K562 (cell line): ENCODE results near the gene ABHD3. TPM values are rescaled to one million over a fixed set of nuclear protein-coding genes. Genes with fewer than 3 reads are reported as not detected.

ENCODE experiments used
- CGGBP1 ChIP-seq: fragments of 250-450 bp; sonication (Bioruptor Pico); IDR thresholded peaks from 2 replicates; pipeline ENCODE4 v1.9.0; 2021; ENCODE audit warnings: mild to moderate bottlenecking
- COPS2 ChIP-seq: fragments of 450-650 bp; conservative IDR thresholded peaks from 2 replicates; pipeline ENCODE4 v1.6.1; 2016; ENCODE audit warnings: mild to moderate bottlenecking, moderate library complexity
- DPF2 ChIP-seq: fragments of 450-650 bp; IDR thresholded peaks from 2 replicates; pipeline ENCODE4 v1.6.1; 2016
- EP300 ChIP-seq: IDR thresholded peaks from 2 replicates; pipeline ENCODE4 v1.6.1; 2012; ENCODE audit warnings: low read length, improper control_type of control experiment
- GATA2 ChIP-seq: sonication (generic); formaldehyde crosslinking; IDR thresholded peaks from 2 replicates; pipeline ENCODE4 v1.4.0; 2020; ENCODE audit warnings: mild to moderate bottlenecking, missing genetic modification reagents
- HCFC1 ChIP-seq: IDR thresholded peaks from 2 replicates; pipeline ENCODE4 v1.6.1; 2012; ENCODE audit warnings: low read depth, low read length, improper control_type of control experiment
- HDAC6 ChIP-seq: IDR thresholded peaks from 2 replicates; pipeline ENCODE4 v1.6.1; 2012; ENCODE audit warnings: low read depth, mild to moderate bottlenecking, control low read depth, inconsistent platforms, low read length, moderate library complexity
- HDAC8 ChIP-seq: fragments of 450-650 bp; IDR thresholded peaks from 2 replicates; pipeline ENCODE4 v1.6.1; 2016; ENCODE audit warnings: mild to moderate bottlenecking, missing genetic modification characterization, moderate library complexity, missing compliant biosample characterization
- HEY1 ChIP-seq: fragments of 250-450 bp; sonication (Bioruptor Pico); IDR thresholded peaks from 2 replicates; pipeline ENCODE4 v1.5.0; 2020; ENCODE audit warnings: mild to moderate bottlenecking, moderate library complexity, borderline replicate concordance
- HOMEZ ChIP-seq: fragments of 250-450 bp; sonication (Bioruptor Pico); IDR thresholded peaks from 2 replicates; pipeline ENCODE4 v1.4.0; 2020; ENCODE audit warnings: mild to moderate bottlenecking, moderate library complexity
- MECOM ChIP-seq: fragments of 250-450 bp; sonication (Bioruptor Pico); IDR thresholded peaks from 2 replicates; pipeline ENCODE4 v1.8.0; 2022; ENCODE audit warnings: inconsistent platforms
- NR2C2 ChIP-seq, 2 experiments: fragments of 200-800 bp in 1 of 2; sonication (Bioruptor generic) in 1 of 2; sonication (generic) in 1 of 2; formaldehyde crosslinking in 1 of 2; IDR thresholded peaks; 2 replicates each; pipeline versions ENCODE4 v1.6.1 to v1.8.0; 2016 to 2022; ENCODE audit warnings: mild to moderate bottlenecking in 1 of 2, missing compliant biosample characterization in 1 of 2, missing genetic modification characterization in 1 of 2, missing genetic modification reagents in 1 of 2
- PCBP2 ChIP-seq: fragments of 200-400 bp; formaldehyde crosslinking; IDR thresholded peaks from 2 replicates; pipeline ENCODE4 v1.6.1; 2018; ENCODE audit warnings: low read length, low read depth, mild to moderate bottlenecking, moderate library complexity; ENCODE audit not compliant: poor library complexity, severe bottlenecking
- PURB ChIP-seq: sonication (generic); formaldehyde crosslinking; IDR thresholded peaks from 2 replicates; pipeline ENCODE4 v1.9.0; 2021; ENCODE audit warnings: low read depth, mild to moderate bottlenecking, missing genetic modification reagents
- RBM25 ChIP-seq: fragments of 200-400 bp; formaldehyde crosslinking; IDR thresholded peaks from 2 replicates; pipeline ENCODE4 v1.6.1; 2018; ENCODE audit warnings: low read length, low read depth, moderate library complexity; ENCODE audit not compliant: severe bottlenecking
- RFX5 ChIP-seq: IDR thresholded peaks from 2 replicates; pipeline ENCODE4 v1.6.1; 2011; ENCODE audit warnings: low read depth, mild to moderate bottlenecking, improper control_type of control experiment, low read length
- SMC3 ChIP-seq: conservative IDR thresholded peaks from 2 replicates; pipeline ENCODE4 v1.6.1; 2011; ENCODE audit warnings: low read depth, low read length, improper control_type of control experiment; ENCODE audit not compliant: insufficient read depth
- TGIF2 ChIP-seq: sonication (generic); formaldehyde crosslinking; IDR thresholded peaks from 2 replicates; pipeline ENCODE4 v1.8.1; 2022; ENCODE audit warnings: mild to moderate bottlenecking, missing genetic modification reagents, moderate library complexity
- THRA ChIP-seq: fragments of 450-650 bp; IDR thresholded peaks from 2 replicates; pipeline ENCODE4 v1.6.1; 2017; ENCODE audit warnings: mild to moderate bottlenecking, moderate library complexity
- TOE1 ChIP-seq, 2 experiments: fragments of 450-650 bp in 1 of 2; sonication (generic) in 1 of 2; formaldehyde crosslinking in 1 of 2; IDR thresholded peaks; 2 replicates each; pipeline versions ENCODE4 v1.7.1 to v1.8.0; 2016 to 2022; ENCODE audit warnings: borderline replicate concordance in 2 of 2, mild to moderate bottlenecking in 2 of 2, antibody characterized with exemption in 1 of 2, inconsistent platforms in 1 of 2, low read depth in 1 of 2, missing genetic modification reagents in 1 of 2, moderate library complexity in 1 of 2
- WHSC1 ChIP-seq: IDR thresholded peaks from one replicate; pipeline ENCODE4 v1.6.1; 2012; ENCODE audit warnings: low read length, control low read depth, inconsistent platforms
- ZNF12 ChIP-seq: sonication (generic); formaldehyde crosslinking; IDR thresholded peaks from 2 replicates; pipeline ENCODE4 v1.4.0; 2020; ENCODE audit warnings: mild to moderate bottlenecking, missing genetic modification reagents
- ZNF586 ChIP-seq: fragments of 450-650 bp; formaldehyde crosslinking; conservative IDR thresholded peaks from 2 replicates; pipeline ENCODE4 v1.4.0; 2020; ENCODE audit warnings: mild to moderate bottlenecking, moderate library complexity
- ZNF75A ChIP-seq: fragments of 450-650 bp; formaldehyde crosslinking; IDR thresholded peaks from 2 replicates; pipeline ENCODE4 v1.4.0; 2020; ENCODE audit warnings: mild to moderate bottlenecking
- ZNF780A ChIP-seq: fragments of 250-450 bp; sonication (Bioruptor Pico); IDR thresholded peaks from 2 replicates; pipeline ENCODE4 v1.5.0; 2021; ENCODE audit warnings: mild to moderate bottlenecking
- ZNF785 ChIP-seq: fragments of 250-450 bp; sonication (Bioruptor Pico); IDR thresholded peaks from 2 replicates; pipeline ENCODE4 v1.4.0; 2020; ENCODE audit warnings: mild to moderate bottlenecking
- ZZZ3 ChIP-seq: fragments of 450-650 bp; IDR thresholded peaks from 2 replicates; pipeline ENCODE4 v1.6.1; 2016; ENCODE audit warnings: antibody characterized with exemption, mild to moderate bottlenecking, moderate library complexity
- polyA plus RNA-seq, 8 experiments: library from polyadenylated mRNA; depleted of rRNA in 4 of 8; stranded (reverse) in 5 of 8; unstranded in 3 of 8; fragments of >200 nt; fragmentation: Nextera tagmentation in 2 of 8; fragmentation: Illumina TruSeq in 1 of 8; extraction: Ambion mirVana in 2 of 8; extraction: Trizol in 1 of 8; gene quantifications; 2 replicates each; pipeline versions ENCODE4 v1.2.1 to v1.2.3, GENCODE V29; 2011 to 2014; ENCODE audit warnings: inconsistent platforms in 1 of 8, missing spikeins in 1 of 8
- total RNA-seq, 7 experiments: library from RNA; depleted of rRNA in 6 of 7; stranded (reverse); fragments of >200 nt in 6 of 7; fragmentation: Illumina TruSeq in 2 of 7; extraction: Trizol in 2 of 7; gene quantifications; 2 replicates each; pipeline versions ENCODE4 v1.2.1 to v1.2.3, GENCODE V29; 2011 to 2021; ENCODE audit warnings: low replicate concordance in 1 of 7

ABHD3 gene
- total and polyA plus RNA-seq, 9 of the 15 experiments (the other 6 are each of a cell fraction or from before 2014, with no cell fraction given): 6.3 to 38.8 (median 19.4) TPM

GRCh38 chr18:21704603-21705364 lies at the start of gene ABHD3 (continued):
- TF ChIP-seq ZNF586: no peak
- TF ChIP-seq PCBP2: no peak
- no peak; the same call in 1 of the 2 replicates for TF ChIP-seq ZNF12 (CRISPR knock-in tag)
- TF ChIP-seq ZNF780A (CRISPR knock-in tag): no peak
- TF ChIP-seq HDAC8 (tag): no peak
- TF ChIP-seq GATA2 (CRISPR knock-in tag): no peak
- TF ChIP-seq WHSC1: no peak
- no peak; the same call in 1 of the 2 replicates for TF ChIP-seq TOE1 (IDR thresholded peaks at IDR 0.05; ENCODE audit: borderline replicate concordance)
- TF ChIP-seq TOE1 (CRISPR knock-in tag; IDR thresholded peaks at IDR 0.05; ENCODE audit: borderline replicate concordance, low read depth): no peak
- no peak for TF ChIP-seq HOMEZ
- no peak for TF ChIP-seq DPF2
- TF ChIP-seq MECOM (CRISPR knock-in tag): no peak
- 0 out of 2 replicates have a peak, but pooled peaks have one; percentile 4 for TF ChIP-seq SMC3
- TF ChIP-seq NR2C2 (CRISPR knock-in tag; IDR thresholded peaks at IDR 0.05): no peak
- TF ChIP-seq NR2C2 (tag; IDR thresholded peaks at IDR 0.05): no peak
- no peak for TF ChIP-seq HEY1 (CRISPR knock-in tag)
- TF ChIP-seq HCFC1: no peak
- no peak for TF ChIP-seq RBM25
- TF ChIP-seq CGGBP1 (CRISPR knock-in tag): no peak
- peak; percentile 34; the same call in 1 of the 2 replicates for TF ChIP-seq EP300
- no peak for TF ChIP-seq THRA
- TF ChIP-seq ZNF785 (CRISPR knock-in tag): no peak
- TF ChIP-seq ZZZ3: no peak
- TF ChIP-seq RFX5: no peak
- no peak for TF ChIP-seq PURB (CRISPR knock-in tag)
- TF ChIP-seq HDAC6: no peak
- TF ChIP-seq ZNF75A (CRISPR knock-in tag): no peak
- TF ChIP-seq TGIF2: no peak
- no peak for TF ChIP-seq COPS2
